Loucy (cell line): ENCODE data around the gene RTN3.

Experiments
- EZH2phosphoT487 ChIP-seq: fragments of 200-600 bp; IDR thresholded peaks from 2 replicates; pipeline ENCODE4 v1.6.1; 2018; ENCODE audit warnings: antibody characterized with exemption, mild to moderate bottlenecking, moderate library complexity, borderline replicate concordance
- TF ChIP-seq, protein P1 (sequence below): fragments of 200-600 bp; sonication (generic); conservative IDR thresholded peaks from 2 replicates; pipeline ENCODE4 v1.5.1; 2014; ENCODE audit warnings: mild to moderate bottlenecking, antibody characterized with exemption, low read length

DNA sequence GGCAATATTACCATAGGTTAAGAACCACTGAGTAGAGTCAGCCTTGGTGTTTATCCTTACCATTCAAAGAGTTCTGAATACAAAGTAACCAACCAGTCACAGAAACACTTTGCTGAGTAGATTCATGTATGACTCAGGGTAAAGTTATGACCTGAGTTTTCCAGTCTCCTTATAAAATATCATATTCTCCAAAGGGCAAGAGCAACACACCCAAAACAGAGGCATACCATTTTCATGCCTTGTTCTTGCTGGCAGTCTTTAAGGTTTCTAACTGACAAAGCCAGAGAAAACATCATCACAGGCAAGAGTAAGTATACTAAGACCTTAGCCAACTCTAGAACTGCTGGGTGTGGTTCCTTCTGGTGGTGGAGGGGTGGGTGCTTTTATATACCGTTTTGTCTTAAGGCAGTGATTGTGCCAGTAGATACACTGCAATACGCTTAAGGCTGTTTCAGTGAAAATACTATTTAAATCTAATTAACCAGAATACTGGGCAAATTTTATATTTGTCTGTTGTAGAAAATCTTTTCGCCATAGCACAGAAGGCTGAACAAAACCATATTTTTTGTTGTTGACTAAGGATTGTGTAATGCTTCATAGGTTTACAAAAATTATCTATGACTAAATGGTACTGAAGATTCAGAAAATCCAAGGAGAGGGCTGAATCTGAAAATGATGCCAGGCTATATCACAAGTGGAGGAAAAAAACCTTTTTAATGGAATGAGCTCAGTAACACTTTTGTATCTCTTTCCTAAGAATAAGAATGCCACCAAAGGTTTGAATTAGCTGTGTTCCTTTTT, 13.1 kb upstream of the RTN3 start:
- TF ChIP-seq, protein P1, sequence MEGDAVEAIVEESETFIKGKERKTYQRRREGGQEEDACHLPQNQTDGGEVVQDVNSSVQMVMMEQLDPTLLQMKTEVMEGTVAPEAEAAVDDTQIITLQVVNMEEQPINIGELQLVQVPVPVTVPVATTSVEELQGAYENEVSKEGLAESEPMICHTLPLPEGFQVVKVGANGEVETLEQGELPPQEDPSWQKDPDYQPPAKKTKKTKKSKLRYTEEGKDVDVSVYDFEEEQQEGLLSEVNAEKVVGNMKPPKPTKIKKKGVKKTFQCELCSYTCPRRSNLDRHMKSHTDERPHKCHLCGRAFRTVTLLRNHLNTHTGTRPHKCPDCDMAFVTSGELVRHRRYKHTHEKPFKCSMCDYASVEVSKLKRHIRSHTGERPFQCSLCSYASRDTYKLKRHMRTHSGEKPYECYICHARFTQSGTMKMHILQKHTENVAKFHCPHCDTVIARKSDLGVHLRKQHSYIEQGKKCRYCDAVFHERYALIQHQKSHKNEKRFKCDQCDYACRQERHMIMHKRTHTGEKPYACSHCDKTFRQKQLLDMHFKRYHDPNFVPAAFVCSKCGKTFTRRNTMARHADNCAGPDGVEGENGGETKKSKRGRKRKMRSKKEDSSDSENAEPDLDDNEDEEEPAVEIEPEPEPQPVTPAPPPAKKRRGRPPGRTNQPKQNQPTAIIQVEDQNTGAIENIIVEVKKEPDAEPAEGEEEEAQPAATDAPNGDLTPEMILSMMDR = no peak
- no peak for TF ChIP-seq EZH2phosphoT487
